Body of pancreas (tissue), 4 donors: ENCODE measurements around the gene SORL1.

Experiments used
- POLR2A ChIP-seq, 3 donors: fragments of 450-650 bp; IDR thresholded peaks; one replicate each; pipeline ENCODE4 v1.6.1; 2016; ENCODE audit warnings: antibody characterized with exemption in 3 of 3, mild to moderate bottlenecking in 2 of 3
- TF ChIP-seq, protein P1 (sequence below), 7 experiments: fragments of 450-650 bp in 4 of 7; fragments of 200-600 bp in 3 of 7; sonication (generic) in 3 of 7; IDR thresholded peaks; one replicate each; pipeline ENCODE4 v1.5.1; 2016 to 2019; ENCODE audit warnings: antibody characterized with exemption in 7 of 7

DNA sequence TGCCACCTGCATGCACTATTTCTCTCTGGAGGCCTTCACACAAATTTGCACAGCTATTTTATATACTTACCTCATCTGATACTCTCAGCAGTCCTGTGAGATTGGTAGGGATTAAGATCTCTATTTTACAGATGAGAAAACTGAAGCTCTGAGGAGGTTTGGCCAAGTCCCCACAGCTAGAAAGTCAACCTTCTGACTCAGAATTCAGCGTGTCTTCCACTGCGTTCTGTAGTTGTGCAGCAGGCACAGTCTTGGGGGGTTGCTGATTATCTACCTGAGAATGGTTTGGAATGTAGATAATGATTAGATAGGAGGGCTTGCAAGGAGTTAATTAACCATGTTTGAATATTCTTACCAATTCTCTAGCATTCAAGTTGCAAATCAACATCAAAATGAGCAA lies 2.5 kb upstream of the SORL1 start:
- TF ChIP-seq, protein P1, sequence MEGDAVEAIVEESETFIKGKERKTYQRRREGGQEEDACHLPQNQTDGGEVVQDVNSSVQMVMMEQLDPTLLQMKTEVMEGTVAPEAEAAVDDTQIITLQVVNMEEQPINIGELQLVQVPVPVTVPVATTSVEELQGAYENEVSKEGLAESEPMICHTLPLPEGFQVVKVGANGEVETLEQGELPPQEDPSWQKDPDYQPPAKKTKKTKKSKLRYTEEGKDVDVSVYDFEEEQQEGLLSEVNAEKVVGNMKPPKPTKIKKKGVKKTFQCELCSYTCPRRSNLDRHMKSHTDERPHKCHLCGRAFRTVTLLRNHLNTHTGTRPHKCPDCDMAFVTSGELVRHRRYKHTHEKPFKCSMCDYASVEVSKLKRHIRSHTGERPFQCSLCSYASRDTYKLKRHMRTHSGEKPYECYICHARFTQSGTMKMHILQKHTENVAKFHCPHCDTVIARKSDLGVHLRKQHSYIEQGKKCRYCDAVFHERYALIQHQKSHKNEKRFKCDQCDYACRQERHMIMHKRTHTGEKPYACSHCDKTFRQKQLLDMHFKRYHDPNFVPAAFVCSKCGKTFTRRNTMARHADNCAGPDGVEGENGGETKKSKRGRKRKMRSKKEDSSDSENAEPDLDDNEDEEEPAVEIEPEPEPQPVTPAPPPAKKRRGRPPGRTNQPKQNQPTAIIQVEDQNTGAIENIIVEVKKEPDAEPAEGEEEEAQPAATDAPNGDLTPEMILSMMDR (IDR thresholded peaks at IDR 0.05): no peak
- TF ChIP-seq POLR2A (IDR thresholded peaks at IDR 0.05): no peak
